ENCODE results near the gene PACS2. TPM values are rescaled to one million over a fixed set of nuclear protein-coding genes. Genes with fewer than 3 reads are reported as not detected.

Gene PACS2
- total and polyA plus RNA-seq, 4 donors = 5.1 to 21.9 (median 9.8) TPM

- TF ChIP-seq ZBTB33 (IDR thresholded peaks at IDR 0.05) (no peak), JUND (IDR thresholded peaks at IDR 0.05) (no peak), CTCF (IDR thresholded peaks at IDR 0.05; ENCODE audit: low read depth, low read length, missing input control) (no peak)
Measured at GRCh38 chr14:105446971-105447370, 132.4 kb downstream of the PACS2 start (continued).

Other genes with a start within 250 kb of the PACS2 start
- gene GPR132, start 249.3 kb upstream of the PACS2 start, total RNA-seq = 1 to 10 TPM; 1.2 TPM
- under 1 TPM; 0.32 to 0.33 TPM for gene GPR132, start 249.3 kb upstream of the PACS2 start, polyA plus RNA-seq
- gene JAG2, start 146.0 kb upstream of the PACS2 start, total RNA-seq = 1 to 10 TPM in 1 of 2 donors, under 1 TPM in 1; 0.33 to 1.0 TPM
- under 1 TPM; 0.24 to 0.75 TPM for gene JAG2, start 146.0 kb upstream of the PACS2 start, polyA plus RNA-seq
- gene NUDT14, start 133.4 kb upstream of the PACS2 start, total RNA-seq = 1 to 10 TPM; 3.8 to 4.8 TPM
- gene NUDT14, start 133.4 kb upstream of the PACS2 start, polyA plus RNA-seq = 10 to 100 TPM; 11.1 to 24.2 TPM
- gene BTBD6, start 66.2 kb upstream of the PACS2 start, total RNA-seq = 10 to 100 TPM; 15.9 to 17.5 TPM
- gene BTBD6, start 66.2 kb upstream of the PACS2 start, polyA plus RNA-seq = 10 to 100 TPM in 1 of 2 donors, 1 to 10 TPM in 1; 5.8 to 18.1 TPM
- 10 to 100 TPM; 13.0 to 24.1 TPM for gene BRF1, start 13.7 kb upstream of the PACS2 start, total RNA-seq
- gene BRF1, start 13.7 kb upstream of the PACS2 start, polyA plus RNA-seq = 1 to 10 TPM; 4.6 to 8.3 TPM
- gene TEX22, start 83.8 kb downstream of the PACS2 start, total RNA-seq = under 1 TPM; 0.08 to 0.14 TPM
- under 1 TPM in 1 of 2 donors, not detected in 1; 0.02 TPM for gene TEX22, start 83.8 kb downstream of the PACS2 start, polyA plus RNA-seq
- 10 to 100 TPM; 27.9 to 28.1 TPM for gene MTA1, start 105.1 kb downstream of the PACS2 start, total RNA-seq
- 10 to 100 TPM in 1 of 2 donors, 1 to 10 TPM in 1; 3.7 to 14.0 TPM for gene MTA1, start 105.1 kb downstream of the PACS2 start, polyA plus RNA-seq
- 10 to 100 TPM in 1 of 2 donors, 1 to 10 TPM in 1; 4.3 to 10.9 TPM for gene CRIP2, start 160.1 kb downstream of the PACS2 start, total RNA-seq
- gene CRIP2, start 160.1 kb downstream of the PACS2 start, polyA plus RNA-seq = 10 to 100 TPM; 30.6 to 40.0 TPM
- gene CRIP1, start 172.1 kb downstream of the PACS2 start, total RNA-seq = 1 to 10 TPM; 1.4 to 1.8 TPM
- gene CRIP1, start 172.1 kb downstream of the PACS2 start, polyA plus RNA-seq = 10 to 100 TPM in 1 of 2 donors, 1 to 10 TPM in 1; 6.0 to 11.4 TPM
- gene TEDC1, start 176.5 kb downstream of the PACS2 start, total RNA-seq = 1 to 10 TPM; 2.2 to 7.5 TPM
- 1 to 10 TPM in 1 of 2 donors, under 1 TPM in 1; 0.97 to 4.2 TPM for gene TEDC1, start 176.5 kb downstream of the PACS2 start, polyA plus RNA-seq
- gene TMEM121, start 211.8 kb downstream of the PACS2 start, total RNA-seq = under 1 TPM; 0.33 to 0.37 TPM
- 1 to 10 TPM in 1 of 2 donors, not detected in 1; 1.5 TPM for gene TMEM121, start 211.8 kb downstream of the PACS2 start, polyA plus RNA-seq